CMK (cell line): Measurements from ENCODE around the gene SCRN3.
"Not testable (repeated sequence)": the region's sequence is repeated elsewhere in the genome, so short reads cannot be mapped to it uniquely, and the experiment has no call there.

Experiments
- DNase-seq: peaks from one replicate; pipeline ENCODE4 v3.0.0-alpha.2; 2010; ENCODE audit warnings: low read depth

Gene SCRN3

GRCh38 chr2:174410039-174410438 lies 14.5 kb downstream of the SCRN3 start:
- not testable (repeated sequence) for DNase-seq

DNA sequence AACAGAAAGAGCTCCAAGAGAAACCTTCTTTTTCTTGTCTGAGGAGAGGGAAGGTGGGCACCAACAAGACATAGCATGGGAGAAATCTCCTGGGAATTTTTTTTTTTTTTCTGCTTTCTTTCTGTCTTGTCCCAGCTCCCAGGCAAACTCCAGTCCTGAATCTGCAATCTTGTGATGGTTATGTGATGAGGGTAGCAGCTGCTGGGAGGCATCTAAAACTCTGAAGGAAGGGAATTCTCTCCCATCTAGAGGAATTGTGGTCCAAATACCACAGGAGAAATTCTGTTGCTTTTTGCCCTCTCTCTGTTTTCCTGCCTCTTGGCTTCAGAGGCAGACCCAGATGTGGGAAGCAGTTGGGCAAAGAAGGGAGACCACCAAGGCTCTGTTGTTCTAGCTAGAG lies 16.7 kb downstream of the SCRN3 start:
- no peak for DNase-seq

- DNase-seq = no peak
Measured at GRCh38 chr2:174428214-174428613, 32.7 kb downstream of the SCRN3 start.

- DNase-seq = no peak
Measured at GRCh38 chr2:174430066-174430465, 34.5 kb downstream of the SCRN3 start.

- no peak for DNase-seq
Measured at GRCh38 chr2:174431902-174432301, 36.4 kb downstream of the SCRN3 start.

- no peak for DNase-seq
Measured at GRCh38 chr2:174436351-174436750, 40.8 kb downstream of the SCRN3 start.

DNA sequence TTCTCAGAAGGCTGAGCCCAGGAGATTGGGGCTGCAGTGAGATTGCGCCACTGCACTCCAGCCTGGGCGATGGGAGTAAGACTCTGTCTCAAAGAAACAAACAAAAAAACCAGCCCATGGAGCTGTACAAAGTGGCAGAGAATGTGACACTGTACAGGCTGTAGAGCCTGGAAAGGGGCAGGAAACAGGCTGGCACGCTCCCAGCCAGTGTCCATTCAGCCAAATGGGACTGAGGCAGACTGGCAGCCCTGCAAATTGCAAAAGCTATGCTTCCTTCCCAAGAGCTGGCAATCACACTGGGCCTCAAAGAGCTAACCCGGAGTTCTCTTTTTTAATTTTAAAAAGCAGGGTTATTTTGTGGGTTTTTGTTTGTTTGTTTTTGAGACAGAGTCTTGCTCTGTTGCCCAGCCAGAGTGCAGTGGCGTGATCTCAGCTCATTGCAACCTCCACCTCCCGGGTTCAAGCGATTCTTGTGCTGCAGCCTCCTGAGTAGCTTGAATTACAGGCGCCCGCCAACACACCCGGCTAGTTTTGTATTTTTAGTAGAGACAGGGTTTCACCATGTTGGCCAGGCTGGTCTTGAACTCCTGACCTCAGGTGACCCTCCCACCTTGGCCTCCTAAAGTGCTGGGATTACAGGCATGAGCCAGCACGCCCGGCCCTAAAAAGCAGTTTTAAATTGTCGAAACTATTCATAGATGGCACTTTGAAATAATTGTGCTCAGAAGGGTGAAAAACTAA lies 42.8 kb downstream of the SCRN3 start:
- DNase-seq = no peak

GRCh38 chr2:174439323-174439722 lies 43.8 kb downstream of the SCRN3 start:
- DNase-seq = no peak

DNA sequence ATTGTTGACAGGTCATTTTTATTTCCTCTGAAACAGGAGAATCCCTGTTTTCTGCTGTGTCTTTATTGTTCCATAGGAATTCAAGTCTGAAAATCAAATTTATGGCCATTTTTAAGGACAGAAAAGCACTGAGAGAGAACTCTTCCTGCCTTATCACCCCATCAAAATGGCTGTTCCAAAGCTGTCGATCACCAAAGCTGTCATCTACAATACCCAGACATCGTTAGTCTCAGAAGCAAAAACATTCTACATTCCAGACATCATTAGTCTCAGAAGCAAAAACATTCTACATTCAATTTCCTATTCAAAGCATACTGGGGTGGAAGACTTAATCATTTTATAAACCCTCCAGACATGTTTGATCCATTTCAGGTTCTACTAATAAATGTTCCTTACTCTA lies 44.4 kb downstream of the SCRN3 start:
- no peak for DNase-seq

GRCh38 chr2:174442546-174443510 lies 47.3 kb downstream of the SCRN3 start:
- DNase-seq = no peak

- DNase-seq = no peak
Measured at GRCh38 chr2:174444761-174445160, 49.2 kb downstream of the SCRN3 start.

GRCh38 chr2:174445248-174445647 lies 49.7 kb downstream of the SCRN3 start:
- no peak for DNase-seq

- DNase-seq = no peak
Measured at GRCh38 chr2:174446531-174446930, 51.0 kb downstream of the SCRN3 start.

DNA sequence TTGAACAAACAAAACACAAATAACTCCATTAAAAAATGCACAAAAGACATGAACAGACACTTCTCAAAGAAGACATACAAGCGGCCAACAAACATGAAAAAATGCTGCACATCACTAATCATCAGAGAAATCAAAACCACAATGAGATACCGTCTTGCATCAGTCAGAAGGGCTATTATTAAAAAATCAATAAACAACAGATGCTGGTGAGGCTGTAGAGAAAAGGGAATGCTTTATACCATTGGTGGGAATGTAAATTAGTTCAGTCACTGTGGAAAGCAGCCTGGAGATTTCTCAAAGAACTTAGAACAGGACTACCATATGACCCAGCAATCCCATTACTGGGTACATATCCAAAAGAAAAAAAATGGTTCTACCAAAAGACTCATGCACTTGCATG lies 53.5 kb downstream of the SCRN3 start:
- DNase-seq = no peak

GRCh38 chr2:174450021-174450816 lies 54.7 kb downstream of the SCRN3 start:
- no peak for DNase-seq

GRCh38 chr2:174454566-174454965 lies 59.0 kb downstream of the SCRN3 start:
- DNase-seq = no peak

- DNase-seq = no peak
Measured at GRCh38 chr2:174461221-174461620, 65.7 kb downstream of the SCRN3 start.

GRCh38 chr2:174465327-174465726 lies 69.8 kb downstream of the SCRN3 start:
- no peak for DNase-seq

DNA sequence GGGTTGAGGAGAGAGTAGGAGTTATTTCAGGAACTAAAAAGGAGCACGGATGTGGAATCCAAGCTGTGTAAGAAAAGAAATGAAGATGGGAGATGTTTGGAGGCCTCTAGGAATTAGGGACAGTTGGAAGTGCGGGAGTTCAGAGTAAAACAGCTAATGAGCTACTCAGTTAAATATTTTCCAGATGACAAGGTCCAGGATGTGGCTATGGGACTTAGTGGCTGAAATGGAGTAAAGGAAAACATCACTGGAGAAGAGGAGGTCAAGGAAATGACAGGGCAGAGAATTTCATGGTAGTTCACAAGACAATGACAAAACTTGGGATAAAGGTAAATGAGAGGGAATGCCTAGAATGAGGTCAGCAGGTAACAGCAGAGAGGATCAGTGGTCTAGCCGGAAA lies 78.3 kb downstream of the SCRN3 start:
- DNase-seq = no peak

- DNase-seq = no peak
Measured at GRCh38 chr2:174477759-174478158, 82.2 kb downstream of the SCRN3 start.
